Adrenal gland (tissue), 5 donors: ENCODE results near the gene FNBP1L.

Source experiments
- POLR2A ChIP-seq, 2 donors: fragments of 450-650 bp; IDR thresholded peaks; one replicate each; pipeline ENCODE4 v1.6.1; 2017; ENCODE audit warnings: antibody characterized with exemption in 2 of 2, mild to moderate bottlenecking in 2 of 2, moderate library complexity in 1 of 2
- TF ChIP-seq, protein P1 (sequence below), 6 experiments: fragments of 450-650 bp in 4 of 6; fragments of 200-600 bp in 2 of 6; sonication (generic) in 1 of 6; IDR thresholded peaks; 1 replicate in 5 of 6; 2 replicates in 1 of 6; pipeline versions ENCODE4 v1.5.1 to v1.8.0; 2016 to 2021; ENCODE audit warnings: antibody characterized with exemption in 6 of 6, mild to moderate bottlenecking in 2 of 6, moderate library complexity in 1 of 6
- donor health status: DM: no; HTN: no; CAD: no.

GRCh38 chr1:93581917-93582850, 134.3 kb downstream of the FNBP1L start:
- no peak for TF ChIP-seq POLR2A (IDR thresholded peaks at IDR 0.05)
- TF ChIP-seq, protein P1, sequence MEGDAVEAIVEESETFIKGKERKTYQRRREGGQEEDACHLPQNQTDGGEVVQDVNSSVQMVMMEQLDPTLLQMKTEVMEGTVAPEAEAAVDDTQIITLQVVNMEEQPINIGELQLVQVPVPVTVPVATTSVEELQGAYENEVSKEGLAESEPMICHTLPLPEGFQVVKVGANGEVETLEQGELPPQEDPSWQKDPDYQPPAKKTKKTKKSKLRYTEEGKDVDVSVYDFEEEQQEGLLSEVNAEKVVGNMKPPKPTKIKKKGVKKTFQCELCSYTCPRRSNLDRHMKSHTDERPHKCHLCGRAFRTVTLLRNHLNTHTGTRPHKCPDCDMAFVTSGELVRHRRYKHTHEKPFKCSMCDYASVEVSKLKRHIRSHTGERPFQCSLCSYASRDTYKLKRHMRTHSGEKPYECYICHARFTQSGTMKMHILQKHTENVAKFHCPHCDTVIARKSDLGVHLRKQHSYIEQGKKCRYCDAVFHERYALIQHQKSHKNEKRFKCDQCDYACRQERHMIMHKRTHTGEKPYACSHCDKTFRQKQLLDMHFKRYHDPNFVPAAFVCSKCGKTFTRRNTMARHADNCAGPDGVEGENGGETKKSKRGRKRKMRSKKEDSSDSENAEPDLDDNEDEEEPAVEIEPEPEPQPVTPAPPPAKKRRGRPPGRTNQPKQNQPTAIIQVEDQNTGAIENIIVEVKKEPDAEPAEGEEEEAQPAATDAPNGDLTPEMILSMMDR (IDR thresholded peaks at IDR 0.05) = no peak
